DND-41 (cell line): ENCODE data around the gene USP6.
"Not testable (repeated sequence)": the region's sequence is repeated elsewhere in the genome, so short reads cannot be mapped to it uniquely, and the experiment has no call there.

ENCODE experiments used
- ATAC-seq: fragments of 200-7000 bp; cut with Tn5 transposase; 3 replicates; pipeline ENCODE4 v1.9.1; 2021; ENCODE audit warnings: low read depth; ENCODE audit not compliant: insufficient read depth
- DNase-seq: peaks from one replicate; pipeline ENCODE4 v3.0.0-alpha.2; 2020
- H2AFZ ChIP-seq: 2 replicates; pipeline ENCODE4 v1.6.0; 2012; ENCODE audit warnings: low read depth, low read length
- H3K27ac ChIP-seq: 2 replicates; pipeline ENCODE4 v1.5.1; 2012; ENCODE audit warnings: low read length, inconsistent platforms
- H3K27me3 ChIP-seq: fragments of 200-600 bp; sonication (generic); 2 replicates; pipeline ENCODE4 v1.6.0; 2012; ENCODE audit warnings: low read length, mild to moderate bottlenecking, inconsistent platforms; ENCODE audit not compliant: insufficient read depth, poor library complexity
- H3K36me3 ChIP-seq: 2 replicates; pipeline ENCODE4 v1.5.1; 2012; ENCODE audit warnings: low read length, inconsistent platforms; ENCODE audit not compliant: insufficient read depth
- H3K4me1 ChIP-seq: 2 replicates; pipeline ENCODE4 v1.5.1; 2012; ENCODE audit warnings: mild to moderate bottlenecking, low read length; ENCODE audit not compliant: insufficient read depth
- H3K4me2 ChIP-seq: 2 replicates; pipeline ENCODE4 v1.6.0; 2012; ENCODE audit warnings: mild to moderate bottlenecking, moderate library complexity, low read length, inconsistent platforms; ENCODE audit not compliant: insufficient read depth
- H3K4me3 ChIP-seq, 2 experiments: fragments of 200-600 bp in 1 of 2; shearing (Covaris generic) in 1 of 2; 2 replicates each; pipeline ENCODE4 v1.5.1; 2012 to 2016; ENCODE audit warnings: inconsistent platforms in 2 of 2, low read length in 2 of 2, mild to moderate bottlenecking in 2 of 2, low read depth in 1 of 2, moderate library complexity in 1 of 2
- H3K79me2 ChIP-seq: 2 replicates; pipeline ENCODE4 v1.6.0; 2012; ENCODE audit warnings: low read length, inconsistent platforms; ENCODE audit not compliant: insufficient read depth
- H3K9ac ChIP-seq: 2 replicates; pipeline ENCODE4 v1.6.0; 2012; ENCODE audit warnings: low read depth, mild to moderate bottlenecking, inconsistent platforms, low read length, moderate library complexity
- H3K9me3 ChIP-seq: 2 replicates; pipeline ENCODE4 v1.5.1; 2012; ENCODE audit warnings: low read length, moderate library complexity, mild to moderate bottlenecking, inconsistent platforms; ENCODE audit not compliant: insufficient read depth, severe bottlenecking
- H4K20me1 ChIP-seq: 2 replicates; pipeline ENCODE4 v1.6.0; 2012; ENCODE audit warnings: low read length; ENCODE audit not compliant: insufficient read depth
- EZH2 ChIP-seq: IDR thresholded peaks from 3 replicates; pipeline ENCODE4 v1.6.1; 2012; ENCODE audit warnings: borderline replicate concordance, low read depth, mild to moderate bottlenecking, moderate library complexity, low read length, inconsistent platforms; ENCODE audit not compliant: severe bottlenecking
- TF ChIP-seq, protein P1 (sequence below): IDR thresholded peaks from 2 replicates; pipeline ENCODE4 v1.5.1; 2012; ENCODE audit warnings: borderline replicate concordance, low read length, moderate library complexity, mild to moderate bottlenecking; ENCODE audit not compliant: poor library complexity, severe bottlenecking; ENCODE audit errors: extremely low read depth

Gene USP6

DNA sequence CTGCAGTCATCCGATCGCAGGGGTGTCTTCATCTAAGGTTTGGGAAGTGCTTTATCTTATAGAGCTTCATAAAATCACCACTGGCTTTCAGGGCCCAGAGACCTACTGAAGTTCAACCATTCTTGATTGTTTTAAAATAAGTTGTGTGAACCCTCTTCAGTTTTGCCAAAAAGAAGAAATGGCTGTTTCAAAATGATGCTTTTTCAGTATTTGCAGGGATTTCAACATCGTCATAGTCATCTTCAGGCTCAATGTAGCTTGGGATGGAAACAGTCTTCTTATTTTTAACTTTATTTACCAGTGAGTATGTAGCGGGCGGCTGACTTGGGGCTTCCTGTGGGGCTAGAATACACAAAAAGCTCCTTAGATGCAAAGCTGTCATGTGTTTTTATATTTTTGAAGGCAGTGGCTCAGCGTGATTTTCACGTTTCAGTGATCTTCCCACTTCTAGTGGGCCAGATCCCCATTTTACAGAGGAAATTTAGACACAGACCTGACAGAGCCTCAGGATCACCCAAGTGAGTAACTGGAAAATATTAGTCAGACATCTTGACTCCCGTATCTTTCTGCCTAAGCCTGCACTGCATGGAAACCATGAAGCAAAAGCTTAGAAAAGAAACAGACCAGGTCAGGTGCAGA is 94.9 kb downstream of the USP6 start:
- H3K9me3 ChIP-seq = no peaks in the 10 kb centered on the region

GRCh38 chr17:5211458-5211857 is 95.6 kb downstream of the USP6 start:
- no peak overlapping the region for H3K4me2 ChIP-seq
- no peak overlapping the region for H3K9ac ChIP-seq
- ATAC-seq = no peak
- no peak overlapping the region for H3K4me3 ChIP-seq
- peaks cover 18% of the 10 kb centered on the region for H3K36me3 ChIP-seq
- H3K9me3 ChIP-seq = no peaks in the 10 kb centered on the region
- DNase-seq = no peak
- no peak overlapping the region for H2AFZ ChIP-seq
- H3K27me3 ChIP-seq = no peaks in the 10 kb centered on the region
- no peaks in the 10 kb centered on the region for H3K79me2 ChIP-seq
- no peaks in the 10 kb centered on the region for H3K4me1 ChIP-seq
- no peak overlapping the region for H3K27ac ChIP-seq
- no peaks in the 10 kb centered on the region for H4K20me1 ChIP-seq
- TF ChIP-seq EZH2 = no peak
- TF ChIP-seq, protein P1, sequence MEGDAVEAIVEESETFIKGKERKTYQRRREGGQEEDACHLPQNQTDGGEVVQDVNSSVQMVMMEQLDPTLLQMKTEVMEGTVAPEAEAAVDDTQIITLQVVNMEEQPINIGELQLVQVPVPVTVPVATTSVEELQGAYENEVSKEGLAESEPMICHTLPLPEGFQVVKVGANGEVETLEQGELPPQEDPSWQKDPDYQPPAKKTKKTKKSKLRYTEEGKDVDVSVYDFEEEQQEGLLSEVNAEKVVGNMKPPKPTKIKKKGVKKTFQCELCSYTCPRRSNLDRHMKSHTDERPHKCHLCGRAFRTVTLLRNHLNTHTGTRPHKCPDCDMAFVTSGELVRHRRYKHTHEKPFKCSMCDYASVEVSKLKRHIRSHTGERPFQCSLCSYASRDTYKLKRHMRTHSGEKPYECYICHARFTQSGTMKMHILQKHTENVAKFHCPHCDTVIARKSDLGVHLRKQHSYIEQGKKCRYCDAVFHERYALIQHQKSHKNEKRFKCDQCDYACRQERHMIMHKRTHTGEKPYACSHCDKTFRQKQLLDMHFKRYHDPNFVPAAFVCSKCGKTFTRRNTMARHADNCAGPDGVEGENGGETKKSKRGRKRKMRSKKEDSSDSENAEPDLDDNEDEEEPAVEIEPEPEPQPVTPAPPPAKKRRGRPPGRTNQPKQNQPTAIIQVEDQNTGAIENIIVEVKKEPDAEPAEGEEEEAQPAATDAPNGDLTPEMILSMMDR = no peak

More for the DNA sequence above, 94.9 kb downstream of the USP6 start:
- no peak for TF ChIP-seq EZH2
- TF ChIP-seq, protein P1 = no peak
- Histone ChIP-seq H2AFZ (no peak overlapping the region), H3K79me2 (no peaks in the 10 kb centered on the region), H3K4me1 (no peaks in the 10 kb centered on the region), H3K36me3 (peaks cover 15% of the 10 kb centered on the region), H4K20me1 (no peaks in the 10 kb centered on the region), H3K27me3 (no peaks in the 10 kb centered on the region), H3K9ac (no peak overlapping the region), H3K4me3 (no peak overlapping the region), H3K27ac (no peak overlapping the region), H3K4me2 (no peak overlapping the region)
- ATAC-seq = no peak
- DNase-seq = no peak

DNA sequence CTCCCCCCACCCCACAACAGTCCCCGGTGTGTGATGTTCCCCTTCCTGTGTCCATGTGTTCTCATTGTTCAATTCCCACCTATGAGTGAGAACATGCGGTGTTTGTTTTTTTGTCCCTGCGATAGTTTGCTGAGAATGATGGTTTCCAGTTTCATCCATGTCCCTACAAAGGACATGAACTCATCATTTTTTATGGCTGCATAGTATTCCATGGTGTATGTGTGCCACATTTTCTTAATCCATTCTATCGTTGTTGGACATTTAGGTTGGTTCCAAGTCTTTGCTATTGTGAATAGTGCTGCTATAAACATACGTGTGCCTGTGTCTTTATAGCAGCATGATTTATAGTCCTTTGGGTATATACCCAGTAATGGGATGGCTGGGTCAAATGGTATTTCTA is 101.7 kb downstream of the USP6 start:
- H3K4me3 ChIP-seq, ATAC-seq, H3K9ac ChIP-seq, H3K9me3 ChIP-seq, H2AFZ ChIP-seq, H4K20me1 ChIP-seq, H3K4me1 ChIP-seq, H3K27ac ChIP-seq, H3K27me3 ChIP-seq, H3K79me2 ChIP-seq, H3K36me3 ChIP-seq, H3K4me2 ChIP-seq, DNase-seq: not testable (repeated sequence)

- no peak overlapping the region for H3K4me3 ChIP-seq
- no peak overlapping the region for H3K27ac ChIP-seq
- no peaks in the 10 kb centered on the region for H3K4me1 ChIP-seq
- no peak overlapping the region for H3K4me2 ChIP-seq
- H3K9me3 ChIP-seq = no peaks in the 10 kb centered on the region
- H3K79me2 ChIP-seq = no peaks in the 10 kb centered on the region
- no peaks in the 10 kb centered on the region for H4K20me1 ChIP-seq
- H3K36me3 ChIP-seq = peaks cover 14% of the 10 kb centered on the region
- no peak for ATAC-seq
- H2AFZ ChIP-seq = no peak overlapping the region
- H3K9ac ChIP-seq = no peak overlapping the region
- TF ChIP-seq EZH2 = no peak
- TF ChIP-seq, protein P1 = no peak
- DNase-seq = no peak
- H3K27me3 ChIP-seq = no peaks in the 10 kb centered on the region
These were observed 103.7 kb downstream of the USP6 start for GRCh38 chr17:5219536-5219935.
